Measurements from ENCODE around the gene ABCD3. TPM values are rescaled to one million over a fixed set of nuclear protein-coding genes. Genes with fewer than 3 reads are reported as not detected.

The ABCD3 gene
- total RNA-seq, 1 donor from 2014 or later, result 22.3 TPM

DNA sequence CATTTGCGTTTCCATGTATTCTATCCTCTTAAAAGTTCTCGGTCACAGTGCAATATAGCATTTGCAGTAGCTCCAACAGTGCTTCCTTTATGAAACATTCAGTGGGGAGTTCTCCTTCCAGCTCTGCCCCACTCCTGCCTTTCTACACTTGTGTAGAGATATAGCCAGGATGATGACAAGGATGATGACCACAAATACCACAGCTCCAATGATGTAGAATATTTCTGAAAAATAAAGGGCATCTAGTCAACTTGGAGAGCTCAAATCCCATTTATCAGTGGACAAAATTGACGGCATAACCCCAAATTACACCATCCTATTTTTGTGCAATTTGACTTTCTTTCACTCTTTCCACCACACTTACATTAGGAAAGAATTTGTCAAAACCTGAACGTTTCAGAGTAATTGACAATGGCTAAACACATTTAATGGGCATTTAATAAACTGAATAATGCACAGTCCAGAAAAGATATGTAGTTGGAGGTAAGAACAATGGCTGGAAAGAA lies 112.2 kb downstream of the ABCD3 start:
- TF ChIP-seq, protein P1, sequence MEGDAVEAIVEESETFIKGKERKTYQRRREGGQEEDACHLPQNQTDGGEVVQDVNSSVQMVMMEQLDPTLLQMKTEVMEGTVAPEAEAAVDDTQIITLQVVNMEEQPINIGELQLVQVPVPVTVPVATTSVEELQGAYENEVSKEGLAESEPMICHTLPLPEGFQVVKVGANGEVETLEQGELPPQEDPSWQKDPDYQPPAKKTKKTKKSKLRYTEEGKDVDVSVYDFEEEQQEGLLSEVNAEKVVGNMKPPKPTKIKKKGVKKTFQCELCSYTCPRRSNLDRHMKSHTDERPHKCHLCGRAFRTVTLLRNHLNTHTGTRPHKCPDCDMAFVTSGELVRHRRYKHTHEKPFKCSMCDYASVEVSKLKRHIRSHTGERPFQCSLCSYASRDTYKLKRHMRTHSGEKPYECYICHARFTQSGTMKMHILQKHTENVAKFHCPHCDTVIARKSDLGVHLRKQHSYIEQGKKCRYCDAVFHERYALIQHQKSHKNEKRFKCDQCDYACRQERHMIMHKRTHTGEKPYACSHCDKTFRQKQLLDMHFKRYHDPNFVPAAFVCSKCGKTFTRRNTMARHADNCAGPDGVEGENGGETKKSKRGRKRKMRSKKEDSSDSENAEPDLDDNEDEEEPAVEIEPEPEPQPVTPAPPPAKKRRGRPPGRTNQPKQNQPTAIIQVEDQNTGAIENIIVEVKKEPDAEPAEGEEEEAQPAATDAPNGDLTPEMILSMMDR (conservative IDR thresholded peaks at IDR 0.05; ENCODE audit: low read depth, low read length), result no peak
- no peak for DNase-seq (ENCODE audit: low read depth)
- H3K4me3 ChIP-seq (ENCODE audit: low read depth, low read length), result no peak overlapping the region

GRCh38 chr1:94531664-94532063 lies 113.5 kb downstream of the ABCD3 start:
- no peak for DNase-seq (ENCODE audit: low read depth)
- H3K4me3 ChIP-seq (ENCODE audit: low read depth, low read length), result no peak overlapping the region
- TF ChIP-seq, protein P1 (conservative IDR thresholded peaks at IDR 0.05; ENCODE audit: low read depth, low read length), result no peak

DNA sequence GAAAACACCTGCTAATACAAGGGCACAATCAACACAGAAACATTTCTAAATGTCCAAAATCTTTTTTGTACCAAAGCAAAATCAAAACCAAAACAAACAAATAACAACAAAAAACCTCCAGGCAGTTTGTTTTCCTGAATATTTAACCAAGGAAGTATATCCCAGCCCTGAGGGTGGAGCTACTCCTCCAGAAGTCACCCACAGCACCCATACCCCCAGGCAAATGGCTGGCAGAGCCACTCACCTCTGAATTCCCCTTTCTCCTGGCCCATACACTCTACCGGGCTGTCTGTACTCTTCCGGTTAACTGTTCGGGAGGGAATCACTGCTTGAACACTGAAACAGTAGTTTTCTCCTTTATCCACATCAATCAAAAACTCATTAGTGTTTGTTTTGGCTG lies 113.9 kb downstream of the ABCD3 start:
- H3K4me3 ChIP-seq (ENCODE audit: low read depth, low read length), result no peak overlapping the region
- no peak for DNase-seq (ENCODE audit: low read depth)
- TF ChIP-seq, protein P1 (conservative IDR thresholded peaks at IDR 0.05; ENCODE audit: low read depth, low read length), result peak; percentile 47

- H3K4me3 ChIP-seq (ENCODE audit: low read depth, low read length), result no peak overlapping the region
- TF ChIP-seq, protein P1 (conservative IDR thresholded peaks at IDR 0.05; ENCODE audit: low read depth, low read length), result no peak
- no peak for DNase-seq (ENCODE audit: low read depth)
These were observed 116.9 kb downstream of the ABCD3 start for GRCh38 chr1:94535095-94535494.

- TF ChIP-seq, protein P1 (conservative IDR thresholded peaks at IDR 0.05; ENCODE audit: low read depth, low read length), result no peak
- no peak for DNase-seq (ENCODE audit: low read depth)
- H3K4me3 ChIP-seq (ENCODE audit: low read depth, low read length), result no peak overlapping the region
These were observed 117.7 kb downstream of the ABCD3 start for GRCh38 chr1:94535879-94536278.

GRCh38 chr1:94537254-94537653 lies 119.1 kb downstream of the ABCD3 start:
- DNase-seq (ENCODE audit: low read depth), result no peak
- no peak overlapping the region for H3K4me3 ChIP-seq (ENCODE audit: low read depth, low read length)
- TF ChIP-seq, protein P1 (conservative IDR thresholded peaks at IDR 0.05; ENCODE audit: low read depth, low read length), result no peak

- TF ChIP-seq, protein P1 (conservative IDR thresholded peaks at IDR 0.05; ENCODE audit: low read depth, low read length), result no peak
- DNase-seq (ENCODE audit: low read depth), result no peak
- H3K4me3 ChIP-seq (ENCODE audit: low read depth, low read length), result no peak overlapping the region
These were observed 120.1 kb downstream of the ABCD3 start for GRCh38 chr1:94538243-94538827.

Data from epithelial cell of proximal tubule (primary cell).